ENCODE results near the gene TMEM134.

The TMEM134 gene

GRCh38 chr11:67416416-67417335 lies 52.4 kb downstream of the TMEM134 start:
- FAIRE-seq (peak; percentile 72), DNase-seq (ENCODE audit: insufficient read length, low spot score) (no peak)
- TF ChIP-seq TAF1 (IDR thresholded peaks at IDR 0.05; ENCODE audit: low read depth, low read length) = no peak

GRCh38 chr11:67415501-67416304 lies 53.3 kb downstream of the TMEM134 start, which contains the start of gene CARNS1:
Gene CARNS1, plus strand, starts transcription at chr11:67415678. Its CDS starts 522 bp downstream, at chr11:67416200.
- TF ChIP-seq PAX5 (IDR thresholded peaks at IDR 0.05; ENCODE audit: insufficient read depth, low read length, severe bottlenecking) = no peak
- TF ChIP-seq POU2F2 (IDR thresholded peaks at IDR 0.05; ENCODE audit: low read depth, low read length) = no peak
- no peak for TF ChIP-seq POLR2A (IDR thresholded peaks at IDR 0.05; ENCODE audit: low read depth, low read length)
- no peak for DNase-seq (ENCODE audit: insufficient read length, low spot score)
- no peak for FAIRE-seq

GRCh38 chr11:67413266-67413849 lies 55.7 kb downstream of the TMEM134 start:
- FAIRE-seq = no peak
- no peak for DNase-seq (ENCODE audit: insufficient read length, low spot score)
- TF ChIP-seq POLR2AphosphoS5 (IDR thresholded peaks at IDR 0.05; ENCODE audit: low read depth, low read length) (no peak), TAF1 (IDR thresholded peaks at IDR 0.05; ENCODE audit: low read depth, low read length) (no peak), SPI1 (IDR thresholded peaks at IDR 0.05; ENCODE audit: low read depth, low read length) (no peak)

GRCh38 chr11:67412495-67413179 lies 56.4 kb downstream of the TMEM134 start:
- FAIRE-seq (no peak), DNase-seq (ENCODE audit: insufficient read length, low spot score) (no peak)
- no peak for TF ChIP-seq POU2F2 (IDR thresholded peaks at IDR 0.05; ENCODE audit: low read depth, low read length)
- TF ChIP-seq SPI1 (IDR thresholded peaks at IDR 0.05; ENCODE audit: low read depth, low read length) = no peak
- no peak for TF ChIP-seq TAF1 (IDR thresholded peaks at IDR 0.05; ENCODE audit: low read depth, low read length)
- no peak for TF ChIP-seq POLR2A (IDR thresholded peaks at IDR 0.05; ENCODE audit: low read depth, low read length)
- TF ChIP-seq PAX5 (IDR thresholded peaks at IDR 0.05; ENCODE audit: insufficient read depth, low read length, severe bottlenecking) = no peak
- no peak for TF ChIP-seq POLR2AphosphoS5 (IDR thresholded peaks at IDR 0.05; ENCODE audit: low read depth, low read length)

GRCh38 chr11:67411785-67412152 lies 57.3 kb downstream of the TMEM134 start:
- DNase-seq (ENCODE audit: insufficient read length, low spot score) = no peak
- TF ChIP-seq SPI1 (IDR thresholded peaks at IDR 0.05; ENCODE audit: low read depth, low read length) (peak; percentile 48; the same call in 1 of the 2 replicates), POU2F2 (IDR thresholded peaks at IDR 0.05; ENCODE audit: low read depth, low read length) (no peak), POLR2A (IDR thresholded peaks at IDR 0.05; ENCODE audit: low read depth, low read length) (no peak)
- FAIRE-seq = peak; percentile 62
